Activated T-cell treated with anti-CD3 and anti-CD28 coated beads, Interleukin-2, amount 50 U/mL, for 24 hours (primary cell): ENCODE data around the gene BEST2.

Experiments
- DNase-seq: peaks from one replicate; pipeline ENCODE4 v3.0.0-alpha.2; 2020
- H3K27ac Mint-ChIP-seq: 2 replicates; pipeline ENCODE4 v1.8.0; 2020; ENCODE audit warnings: mild to moderate bottlenecking, mixed read lengths
- H3K27me3 Mint-ChIP-seq: 2 replicates; pipeline ENCODE4 v1.8.0; 2020; ENCODE audit warnings: mixed read lengths
- H3K36me3 Mint-ChIP-seq: 2 replicates; pipeline ENCODE4 v1.8.0; 2020; ENCODE audit warnings: low read depth, mixed read lengths
- H3K4me1 Mint-ChIP-seq: 2 replicates; pipeline ENCODE4 v1.8.0; 2020; ENCODE audit warnings: low read depth, mixed read lengths
- H3K4me3 Mint-ChIP-seq: 2 replicates; pipeline ENCODE4 v1.8.0; 2020; ENCODE audit warnings: mild to moderate bottlenecking, moderate library complexity, mixed read lengths
- H3K9me3 Mint-ChIP-seq: 2 replicates; pipeline ENCODE4 v1.8.0; 2020; ENCODE audit warnings: mixed read lengths

Gene BEST2

DNA sequence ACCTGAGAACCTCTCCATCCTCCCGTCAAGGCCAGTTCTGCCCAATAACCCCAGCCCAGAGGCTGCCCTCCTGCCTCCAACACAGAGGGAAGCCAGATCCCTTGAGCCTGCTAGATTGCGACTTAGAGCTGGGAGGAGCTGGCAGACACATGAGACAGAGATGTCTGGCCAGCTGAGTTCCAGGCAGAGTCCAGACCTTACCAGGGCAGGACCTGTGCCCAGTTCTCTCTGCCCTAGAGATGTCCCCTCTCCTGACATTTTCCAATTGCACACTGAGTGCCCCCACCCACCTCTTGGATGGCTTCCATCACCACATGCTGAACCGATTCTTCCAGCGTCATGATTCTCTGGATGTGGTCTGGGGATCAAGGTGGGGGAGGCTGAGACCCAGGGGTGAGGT lies 20.7 kb downstream of the BEST2 start:
- H3K27me3 Mint-ChIP-seq, result no peaks in the 10 kb centered on the region
- no peaks in the 10 kb centered on the region for H3K9me3 Mint-ChIP-seq
- H3K4me1 Mint-ChIP-seq, result peaks cover 24% of the 10 kb centered on the region
- no peak overlapping the region for H3K27ac Mint-ChIP-seq
- DNase-seq, result no peak
- H3K4me3 Mint-ChIP-seq, result no peak overlapping the region
- no peaks in the 10 kb centered on the region for H3K36me3 Mint-ChIP-seq

DNA sequence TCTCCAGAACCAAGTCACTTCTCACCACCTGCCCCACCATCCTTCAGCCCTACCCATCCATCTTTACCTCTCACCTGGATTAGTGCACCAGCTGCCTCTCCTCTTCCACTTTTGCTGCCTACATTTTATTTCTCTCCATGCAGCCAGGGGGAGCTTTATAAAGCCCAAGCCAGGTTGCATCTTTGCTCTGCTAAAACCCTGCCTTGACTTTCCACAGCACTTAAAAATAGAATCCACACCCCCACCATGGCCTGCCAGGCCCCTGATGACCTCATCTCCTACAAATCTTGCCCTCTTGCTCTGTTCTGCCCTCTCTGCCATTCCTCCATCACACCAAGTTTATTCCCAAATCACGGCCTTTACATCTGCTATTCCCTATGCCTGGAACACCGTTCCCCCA lies 22.0 kb downstream of the BEST2 start:
- no peaks in the 10 kb centered on the region for H3K27me3 Mint-ChIP-seq
- no peak overlapping the region for H3K4me3 Mint-ChIP-seq
- H3K27ac Mint-ChIP-seq, result no peak overlapping the region
- no peaks in the 10 kb centered on the region for H3K36me3 Mint-ChIP-seq
- no peaks in the 10 kb centered on the region for H3K9me3 Mint-ChIP-seq
- no peak for DNase-seq
- H3K4me1 Mint-ChIP-seq, result peaks cover 34% of the 10 kb centered on the region

- no peaks in the 10 kb centered on the region for H3K27me3 Mint-ChIP-seq
- no peaks in the 10 kb centered on the region for H3K9me3 Mint-ChIP-seq
- peak within 1 kb of the TSS; percentile 76 for H3K4me3 Mint-ChIP-seq
- H3K27ac Mint-ChIP-seq, result peak within 1 kb of the TSS; percentile 87
- H3K4me1 Mint-ChIP-seq, result peaks cover 44% of the 10 kb centered on the region
- H3K36me3 Mint-ChIP-seq, result no peaks in the 10 kb centered on the region
- peak; percentile 49 for DNase-seq
Measured at GRCh38 chr19:12774588-12775555, 23.3 kb downstream of the BEST2 start, which contains the start of gene HOOK2. TSS of gene HOOK2 (minus strand) at chr19:12775552. CDS start at chr19:12775449, 103 bp downstream.

DNA sequence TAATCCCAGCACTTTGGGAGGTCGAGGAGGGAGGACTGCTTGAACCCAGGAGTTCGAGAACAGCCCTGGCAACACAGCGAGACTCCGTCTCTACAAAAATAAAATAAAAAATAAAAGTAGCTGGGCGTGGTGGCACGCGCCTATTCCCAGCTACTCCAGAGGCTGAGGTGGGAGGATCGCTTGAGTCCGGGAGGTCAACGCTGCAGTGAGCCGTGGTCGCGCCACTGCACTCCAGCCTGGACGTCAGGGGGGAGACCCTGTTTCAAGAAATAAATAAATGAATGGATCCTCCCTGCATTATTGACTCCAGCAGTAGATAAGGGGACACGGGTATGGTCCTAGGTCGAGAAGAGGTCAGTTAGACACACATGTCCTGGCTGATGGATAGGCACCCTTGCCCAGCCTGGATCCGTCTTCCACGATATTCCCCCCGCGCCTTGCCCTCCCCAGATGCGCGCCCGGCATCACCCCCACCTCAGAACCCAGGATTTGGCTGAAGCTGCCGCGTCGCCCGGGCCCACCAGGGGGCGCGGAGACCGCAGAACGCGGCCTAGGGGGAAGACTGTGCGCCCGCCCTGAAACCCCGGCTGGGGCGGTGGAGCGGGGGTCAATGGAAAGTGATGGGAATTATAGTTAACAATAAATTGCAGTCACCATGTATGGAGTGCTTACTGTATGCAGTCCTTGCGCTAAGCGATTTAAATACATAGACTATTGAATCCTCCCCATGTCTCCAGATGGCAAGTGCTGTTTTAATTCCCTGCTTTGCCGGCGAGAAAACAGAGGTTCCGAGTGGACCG lies 25.8 kb downstream of the BEST2 start:
- H3K4me1 Mint-ChIP-seq, result peaks cover 55% of the 10 kb centered on the region
- H3K36me3 Mint-ChIP-seq, result no peaks in the 10 kb centered on the region
- peak overlapping the region; percentile 92 for H3K27ac Mint-ChIP-seq
- H3K27me3 Mint-ChIP-seq, result no peaks in the 10 kb centered on the region
- H3K9me3 Mint-ChIP-seq, result no peaks in the 10 kb centered on the region
- peak; percentile 92 for DNase-seq
- peak overlapping the region; percentile 83 for H3K4me3 Mint-ChIP-seq

DNA sequence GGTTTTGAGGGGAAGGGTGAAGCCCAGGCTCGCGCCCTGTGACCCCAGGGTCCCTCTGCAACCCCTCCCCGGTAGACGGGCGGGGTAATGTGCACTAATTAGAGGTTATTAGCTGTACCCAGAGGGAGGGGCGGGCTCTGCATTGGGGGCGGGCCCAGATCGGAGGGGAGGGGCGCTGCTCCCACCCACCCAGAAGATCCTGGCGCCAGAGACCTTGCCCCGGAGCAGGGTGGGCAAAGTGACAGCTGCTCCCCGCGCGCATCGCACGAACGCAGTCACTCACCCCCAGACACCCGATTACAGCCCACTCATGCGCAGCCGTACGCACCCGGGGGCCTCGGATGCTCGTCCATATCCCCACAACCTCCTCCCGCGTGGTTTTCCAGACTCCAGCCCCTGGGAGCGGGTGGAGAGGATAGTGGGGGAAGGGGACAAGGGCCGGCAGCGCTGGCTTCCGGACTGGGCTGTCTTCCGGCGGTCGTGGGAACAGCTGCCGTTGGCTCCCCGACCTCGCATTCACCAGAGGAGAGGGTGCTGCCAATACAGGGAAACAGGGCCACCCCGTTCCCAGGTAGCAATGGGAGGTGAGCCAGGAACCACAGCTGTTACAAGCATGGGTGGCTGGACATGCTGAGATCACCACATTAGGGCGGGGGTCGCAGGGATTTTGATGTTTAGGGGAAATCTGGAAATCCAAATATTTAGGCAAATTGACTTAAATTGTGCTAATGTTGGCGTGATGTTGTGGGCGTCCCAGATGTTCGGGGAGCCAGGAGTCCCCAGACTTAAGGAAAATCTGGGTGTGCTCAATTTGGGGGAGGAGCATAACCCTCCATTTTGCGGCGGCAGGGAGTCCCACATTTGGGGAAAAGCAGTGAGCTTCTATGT lies 26.7 kb downstream of the BEST2 start:
- DNase-seq, result peak; percentile 71
- Mint-ChIP-seq H3K9me3 (no peaks in the 10 kb centered on the region), H3K27ac (peak overlapping the region; percentile 92), H3K27me3 (no peaks in the 10 kb centered on the region), H3K4me3 (peak overlapping the region; percentile 83), H3K4me1 (peaks cover 58% of the 10 kb centered on the region), H3K36me3 (no peaks in the 10 kb centered on the region)

- Mint-ChIP-seq H3K36me3 (no peaks in the 10 kb centered on the region), H3K4me1 (peaks cover 53% of the 10 kb centered on the region), H3K27me3 (no peaks in the 10 kb centered on the region), H3K4me3 (peak overlapping the region; percentile 83), H3K27ac (peak overlapping the region; percentile 92), H3K9me3 (no peaks in the 10 kb centered on the region)
- no peak for DNase-seq
Measured at GRCh38 chr19:12778905-12779161, 27.2 kb downstream of the BEST2 start.

DNA sequence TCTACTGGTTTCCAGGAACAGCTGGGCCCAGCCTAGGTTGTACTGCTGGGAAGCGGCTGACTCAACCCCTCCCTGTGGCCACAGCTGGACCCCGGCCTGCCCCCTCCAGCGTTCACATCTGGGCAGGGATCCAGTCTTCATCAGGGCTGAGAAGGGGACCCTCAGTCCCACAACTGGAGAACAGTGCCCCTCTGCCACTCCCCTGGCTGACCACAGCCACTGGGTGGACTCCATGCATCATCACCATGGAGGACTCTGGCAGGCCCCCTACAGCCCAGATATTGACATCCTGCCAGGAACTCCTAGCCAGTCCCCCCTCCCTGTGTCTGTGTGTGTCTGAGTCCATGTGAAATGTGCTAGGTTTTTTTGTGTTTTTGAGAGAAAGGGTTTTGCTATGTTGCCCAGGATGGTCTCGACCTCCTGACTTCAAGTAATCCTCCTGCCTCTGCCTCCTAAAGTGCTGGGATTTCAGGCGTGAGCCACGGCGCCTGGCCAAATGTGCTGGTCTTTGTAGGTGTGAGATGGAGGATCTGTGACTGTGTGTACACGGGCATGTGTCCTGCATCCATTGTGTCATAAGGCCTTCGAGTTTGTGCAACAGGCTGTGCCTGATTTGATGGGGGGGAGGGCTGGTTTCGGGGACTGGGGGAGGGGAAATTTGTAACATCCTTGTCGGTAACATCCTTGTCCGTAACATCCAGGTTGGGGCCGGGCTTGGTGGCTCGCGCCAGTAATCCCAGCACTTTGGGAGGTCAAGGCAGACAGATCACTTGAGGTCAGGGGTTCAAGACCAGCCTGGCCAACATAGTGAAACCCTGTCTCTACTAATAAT lies 27.8 kb downstream of the BEST2 start:
- Mint-ChIP-seq H3K27me3 (no peaks in the 10 kb centered on the region), H3K9me3 (no peaks in the 10 kb centered on the region), H3K4me3 (peak overlapping the region; percentile 83), H3K4me1 (peaks cover 51% of the 10 kb centered on the region), H3K27ac (peak overlapping the region; percentile 92), H3K36me3 (no peaks in the 10 kb centered on the region)
- DNase-seq, result no peak

- Mint-ChIP-seq H3K27me3 (no peaks in the 10 kb centered on the region), H3K36me3 (no peaks in the 10 kb centered on the region), H3K4me1 (peaks cover 43% of the 10 kb centered on the region), H3K4me3 (peak overlapping the region; percentile 76), H3K9me3 (no peaks in the 10 kb centered on the region), H3K27ac (no peak overlapping the region)
- no peak for DNase-seq
Measured at GRCh38 chr19:12782174-12782423, 30.5 kb downstream of the BEST2 start.

GRCh38 chr19:12782424-12783290 lies 31.1 kb downstream of the BEST2 start:
- peak; percentile 92 for DNase-seq
- Mint-ChIP-seq H3K27ac (no peak overlapping the region), H3K9me3 (no peaks in the 10 kb centered on the region)

DNA sequence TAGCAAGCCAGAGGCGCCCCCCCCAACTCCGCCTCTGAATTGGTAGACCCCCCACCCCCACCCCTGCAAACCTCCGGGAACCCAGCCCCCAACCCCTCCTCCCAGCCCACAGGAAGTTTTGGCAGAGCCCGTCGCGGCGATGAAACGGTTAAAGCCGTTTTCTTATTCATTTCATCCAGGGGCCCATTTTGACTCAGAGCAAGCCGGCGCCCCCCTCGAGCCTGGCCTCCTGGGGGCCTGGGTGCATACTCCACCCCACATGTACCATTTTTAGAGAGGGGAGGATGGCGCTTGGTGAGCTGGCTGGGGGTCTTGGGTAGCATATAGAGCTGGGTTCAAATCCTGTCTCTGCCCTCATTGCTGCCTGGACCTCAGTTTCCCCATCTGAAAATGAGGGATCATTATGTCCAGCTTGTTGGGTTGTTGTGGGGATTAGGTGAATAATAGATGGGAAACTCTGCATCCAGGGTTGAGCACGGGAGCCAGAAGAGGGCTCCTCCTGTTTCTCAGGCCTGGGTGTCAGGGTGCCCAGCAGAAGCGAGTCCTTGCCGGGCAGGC lies 31.8 kb downstream of the BEST2 start:
- Mint-ChIP-seq H3K27me3 (no peaks in the 10 kb centered on the region), H3K4me1 (peaks cover 39% of the 10 kb centered on the region), H3K4me3 (peak overlapping the region; percentile 76), H3K9me3 (no peaks in the 10 kb centered on the region), H3K36me3 (no peaks in the 10 kb centered on the region), H3K27ac (no peak overlapping the region)
- peak; percentile 77 for DNase-seq

More at GRCh38 chr19:12782424-12783290, 31.1 kb downstream of the BEST2 start:
- peak overlapping the region; percentile 76 for H3K4me3 Mint-ChIP-seq
- H3K27me3 Mint-ChIP-seq, result no peaks in the 10 kb centered on the region
- H3K4me1 Mint-ChIP-seq, result peaks cover 38% of the 10 kb centered on the region
- no peaks in the 10 kb centered on the region for H3K36me3 Mint-ChIP-seq

DNA sequence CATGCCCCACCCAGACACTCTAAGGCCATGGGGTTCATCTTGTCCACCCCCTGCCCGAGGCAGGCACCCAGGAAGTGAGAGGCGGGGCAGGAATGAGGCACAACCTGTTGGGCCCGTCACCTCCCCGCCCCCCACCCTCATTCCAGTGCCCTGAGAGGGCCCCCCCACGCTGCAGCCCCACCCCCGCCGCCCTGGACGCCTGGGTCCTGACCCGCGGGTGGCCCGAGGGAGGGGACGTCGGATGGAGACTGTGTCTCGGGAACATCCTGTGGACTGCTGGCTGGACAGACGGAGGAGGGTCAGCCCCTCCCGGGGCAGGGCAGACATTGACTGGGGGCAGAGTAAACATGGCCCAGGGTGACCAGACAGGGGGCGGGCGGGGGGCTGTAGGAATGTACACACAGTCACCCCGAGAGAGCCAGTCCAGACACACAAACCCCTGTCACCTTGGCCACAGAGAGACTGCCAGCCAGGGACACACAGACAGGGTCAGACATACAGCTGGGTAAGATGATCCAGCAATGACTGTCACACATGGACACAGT lies 32.3 kb downstream of the BEST2 start:
- no peak for DNase-seq
- Mint-ChIP-seq H3K27me3 (no peaks in the 10 kb centered on the region), H3K4me3 (peak overlapping the region; percentile 76), H3K36me3 (no peaks in the 10 kb centered on the region), H3K4me1 (peaks cover 38% of the 10 kb centered on the region), H3K27ac (no peak overlapping the region), H3K9me3 (no peaks in the 10 kb centered on the region)

- peaks cover 37% of the 10 kb centered on the region for H3K4me1 Mint-ChIP-seq
- no peak overlapping the region for H3K4me3 Mint-ChIP-seq
- H3K36me3 Mint-ChIP-seq, result no peaks in the 10 kb centered on the region
- no peaks in the 10 kb centered on the region for H3K9me3 Mint-ChIP-seq
- H3K27me3 Mint-ChIP-seq, result no peaks in the 10 kb centered on the region
- no peak for DNase-seq
- no peak overlapping the region for H3K27ac Mint-ChIP-seq
Measured at GRCh38 chr19:12784394-12784870, 32.8 kb downstream of the BEST2 start.
